SH-SY5Y (cell line): Measurements from ENCODE around the gene MTRF1L.

Experiments
- GATA2 ChIP-seq: IDR thresholded peaks from 2 replicates; pipeline ENCODE4 v1.6.1; 2011; ENCODE audit warnings: mild to moderate bottlenecking, low read depth, low read length
- GATA3 ChIP-seq: IDR thresholded peaks from 2 replicates; pipeline ENCODE4 v1.6.1; 2011; ENCODE audit warnings: low read depth, mild to moderate bottlenecking, low read length, moderate library complexity

Gene MTRF1L

GRCh38 chr6:152982904-152983636 lies 19.4 kb downstream of the MTRF1L start, which contains the start of gene FBXO5:
Gene FBXO5 (minus strand): TSS chr6:152983041. CDS start chr6:152982959, 82 bp downstream.
- no peak for TF ChIP-seq GATA3
- no peak for TF ChIP-seq GATA2

- TF ChIP-seq GATA2 (no peak), GATA3 (no peak)
Measured at GRCh38 chr6:152981989-152982903, 20.3 kb downstream of the MTRF1L start.

GRCh38 chr6:152981219-152981618 lies 21.3 kb downstream of the MTRF1L start:
- TF ChIP-seq GATA3, result no peak
- no peak for TF ChIP-seq GATA2

GRCh38 chr6:152980656-152981055 lies 21.9 kb downstream of the MTRF1L start:
- TF ChIP-seq GATA3 (no peak), GATA2 (no peak)

- TF ChIP-seq GATA3 (no peak), GATA2 (no peak)
Measured at GRCh38 chr6:152979116-152979515, 23.4 kb downstream of the MTRF1L start.

GRCh38 chr6:152978058-152978457 lies 24.5 kb downstream of the MTRF1L start:
- no peak for TF ChIP-seq GATA3
- TF ChIP-seq GATA2, result no peak

- TF ChIP-seq GATA2 (no peak), GATA3 (no peak)
Measured at GRCh38 chr6:152977556-152977955, 25.0 kb downstream of the MTRF1L start.

- TF ChIP-seq GATA2, result no peak
- no peak for TF ChIP-seq GATA3
Measured at GRCh38 chr6:152976749-152977148, 25.8 kb downstream of the MTRF1L start.

- TF ChIP-seq GATA2 (no peak), GATA3 (no peak)
Measured at GRCh38 chr6:152975204-152975915, 27.1 kb downstream of the MTRF1L start.

GRCh38 chr6:152973916-152974315 lies 28.6 kb downstream of the MTRF1L start:
- no peak for TF ChIP-seq GATA3
- no peak for TF ChIP-seq GATA2

- TF ChIP-seq GATA2 (no peak), GATA3 (no peak)
Measured at GRCh38 chr6:152969688-152970418, 32.7 kb downstream of the MTRF1L start.

GRCh38 chr6:152959333-152959732 lies 43.2 kb downstream of the MTRF1L start:
- no peak for TF ChIP-seq GATA3
- no peak for TF ChIP-seq GATA2

- TF ChIP-seq GATA3 (no peak), GATA2 (no peak)
Measured at GRCh38 chr6:152957796-152958195, 44.7 kb downstream of the MTRF1L start.
